ENCODE results near the gene PLEKHH2.

DNA sequence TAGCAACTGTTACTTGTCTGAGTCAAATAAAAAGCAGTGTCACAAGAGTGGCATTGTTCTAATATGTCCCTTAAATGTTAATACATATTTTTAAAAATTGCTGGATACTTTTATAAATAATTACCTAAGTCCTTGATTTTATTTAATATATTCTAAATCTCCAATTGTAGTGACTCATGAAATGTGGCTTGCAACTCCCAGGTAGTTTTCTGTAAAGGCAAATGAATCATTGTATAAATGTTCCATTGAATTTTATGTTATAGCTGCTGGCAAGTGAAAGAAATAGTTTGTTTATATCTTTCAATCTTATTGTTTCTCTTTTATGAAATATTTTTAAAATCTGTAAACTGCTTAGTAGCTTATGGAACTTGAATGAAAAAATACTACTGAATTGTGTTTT lies 71.8 kb downstream of the PLEKHH2 start:
- TF ChIP-seq CTCF (IDR thresholded peaks at IDR 0.05) (no peak), ZFX (IDR thresholded peaks at IDR 0.05; ENCODE audit: borderline replicate concordance) (no peak)
